ENCODE measurements around the gene FGF2. TPM values are rescaled to one million over a fixed set of nuclear protein-coding genes. Genes with fewer than 3 reads are reported as not detected.

Gene FGF2
- total RNA-seq, 3 donors from 2014 or later: 1.3 to 45.0 (median 2.4) TPM

DNA sequence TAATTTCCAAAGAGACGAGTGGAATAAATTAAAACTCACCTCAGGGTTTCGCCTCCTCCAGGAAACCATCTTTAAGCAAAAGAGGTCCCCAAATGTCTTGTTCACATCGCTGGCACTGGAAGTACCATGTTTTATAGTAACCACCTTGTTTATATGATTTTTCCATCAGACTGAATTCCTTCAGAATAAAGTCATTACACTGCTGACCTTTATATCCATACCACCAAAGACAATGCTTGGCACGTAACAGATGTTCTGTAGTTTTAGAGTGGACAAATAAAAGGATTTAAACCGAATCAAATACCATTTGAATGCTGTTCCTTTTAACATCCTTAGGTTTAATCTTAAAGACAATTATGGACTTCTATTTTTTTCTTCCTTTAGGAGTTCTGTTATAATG lies 91.1 kb downstream of the FGF2 start:
- Histone ChIP-seq H3K9me3 (no peaks in the 10 kb centered on the region), H3K36me3 (ENCODE audit: low read depth) (no peaks in the 10 kb centered on the region), H3K4me3 (no peak overlapping the region), H3K4me1 (ENCODE audit: low read depth) (no peaks in the 10 kb centered on the region)
- intact Hi-C loops (cut with DNase I, micrococcal nuclease): loop anchor here in 1 of 2 donors (10.0 kb wide), 1 partner anchor 153 kb away; no protein-coding TSS in a partner anchor
- no peak for ATAC-seq
- TF ChIP-seq, protein P1, sequence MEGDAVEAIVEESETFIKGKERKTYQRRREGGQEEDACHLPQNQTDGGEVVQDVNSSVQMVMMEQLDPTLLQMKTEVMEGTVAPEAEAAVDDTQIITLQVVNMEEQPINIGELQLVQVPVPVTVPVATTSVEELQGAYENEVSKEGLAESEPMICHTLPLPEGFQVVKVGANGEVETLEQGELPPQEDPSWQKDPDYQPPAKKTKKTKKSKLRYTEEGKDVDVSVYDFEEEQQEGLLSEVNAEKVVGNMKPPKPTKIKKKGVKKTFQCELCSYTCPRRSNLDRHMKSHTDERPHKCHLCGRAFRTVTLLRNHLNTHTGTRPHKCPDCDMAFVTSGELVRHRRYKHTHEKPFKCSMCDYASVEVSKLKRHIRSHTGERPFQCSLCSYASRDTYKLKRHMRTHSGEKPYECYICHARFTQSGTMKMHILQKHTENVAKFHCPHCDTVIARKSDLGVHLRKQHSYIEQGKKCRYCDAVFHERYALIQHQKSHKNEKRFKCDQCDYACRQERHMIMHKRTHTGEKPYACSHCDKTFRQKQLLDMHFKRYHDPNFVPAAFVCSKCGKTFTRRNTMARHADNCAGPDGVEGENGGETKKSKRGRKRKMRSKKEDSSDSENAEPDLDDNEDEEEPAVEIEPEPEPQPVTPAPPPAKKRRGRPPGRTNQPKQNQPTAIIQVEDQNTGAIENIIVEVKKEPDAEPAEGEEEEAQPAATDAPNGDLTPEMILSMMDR (IDR thresholded peaks at IDR 0.05): no peak
- DNase-seq: no peak

DNA sequence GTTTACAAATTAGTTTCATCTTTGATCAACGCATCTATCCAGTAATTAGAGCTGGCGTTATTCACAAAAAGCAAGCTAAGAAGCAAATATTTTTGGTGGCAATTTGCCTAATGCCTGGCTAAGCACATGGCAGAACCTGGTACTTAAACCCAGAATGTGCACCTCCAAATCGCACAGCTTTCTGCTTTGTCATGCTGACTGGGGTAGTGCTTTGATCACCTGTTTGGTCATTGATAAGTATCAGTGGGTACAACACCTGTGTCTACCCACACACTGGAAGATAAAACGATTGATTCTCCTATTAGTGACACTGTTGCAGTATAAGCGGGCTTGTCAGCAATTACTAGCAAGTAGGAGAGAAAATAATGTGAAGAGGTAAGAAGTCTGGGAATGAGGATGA lies 93.8 kb downstream of the FGF2 start:
- Histone ChIP-seq H3K9me3 (no peaks in the 10 kb centered on the region), H3K4me3 (no peak overlapping the region), H3K36me3 (ENCODE audit: low read depth) (no peaks in the 10 kb centered on the region), H3K4me1 (ENCODE audit: low read depth) (peaks cover 5% of the 10 kb centered on the region)
- ATAC-seq: no peak
- intact Hi-C loops (cut with DNase I, micrococcal nuclease): loop anchor here in 1 of 2 donors (5.0 kb wide), 1 partner anchor 163 kb away; no protein-coding TSS in a partner anchor
- TF ChIP-seq, protein P1 (IDR thresholded peaks at IDR 0.05): no peak
- no peak for DNase-seq

DNA sequence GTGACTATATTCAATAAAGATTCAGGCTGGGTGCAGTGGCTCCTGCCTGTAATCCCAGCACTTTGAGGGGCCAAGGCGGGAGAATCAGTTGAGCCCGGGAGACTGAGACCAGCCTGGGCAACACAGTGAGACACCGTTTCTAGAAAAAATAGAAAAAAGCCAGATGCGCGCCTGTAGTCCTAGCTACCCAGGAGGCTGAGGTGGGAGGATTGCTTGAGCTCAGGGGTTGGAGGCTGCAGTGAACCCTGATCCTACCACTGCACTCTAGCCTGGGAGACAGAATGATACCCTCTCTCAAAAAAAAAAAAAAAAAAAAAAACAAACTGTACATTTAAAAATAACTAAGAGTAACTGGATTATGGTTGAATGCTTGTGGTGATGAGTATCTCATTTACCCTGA lies 94.7 kb downstream of the FGF2 start:
- intact Hi-C loops (cut with DNase I, micrococcal nuclease): loop anchor here in 1 of 2 donors (5.0 kb wide), 1 partner anchor 164 kb away; no protein-coding TSS in a partner anchor
- TF ChIP-seq, protein P1 (IDR thresholded peaks at IDR 0.05): no peak
- DNase-seq: no peak
- H3K36me3 ChIP-seq (ENCODE audit: low read depth): no peaks in the 10 kb centered on the region
- no peaks in the 10 kb centered on the region for H3K9me3 ChIP-seq
- H3K4me3 ChIP-seq: no peak overlapping the region
- H3K4me1 ChIP-seq (ENCODE audit: low read depth): peaks cover 5% of the 10 kb centered on the region
- no peak for ATAC-seq

DNA sequence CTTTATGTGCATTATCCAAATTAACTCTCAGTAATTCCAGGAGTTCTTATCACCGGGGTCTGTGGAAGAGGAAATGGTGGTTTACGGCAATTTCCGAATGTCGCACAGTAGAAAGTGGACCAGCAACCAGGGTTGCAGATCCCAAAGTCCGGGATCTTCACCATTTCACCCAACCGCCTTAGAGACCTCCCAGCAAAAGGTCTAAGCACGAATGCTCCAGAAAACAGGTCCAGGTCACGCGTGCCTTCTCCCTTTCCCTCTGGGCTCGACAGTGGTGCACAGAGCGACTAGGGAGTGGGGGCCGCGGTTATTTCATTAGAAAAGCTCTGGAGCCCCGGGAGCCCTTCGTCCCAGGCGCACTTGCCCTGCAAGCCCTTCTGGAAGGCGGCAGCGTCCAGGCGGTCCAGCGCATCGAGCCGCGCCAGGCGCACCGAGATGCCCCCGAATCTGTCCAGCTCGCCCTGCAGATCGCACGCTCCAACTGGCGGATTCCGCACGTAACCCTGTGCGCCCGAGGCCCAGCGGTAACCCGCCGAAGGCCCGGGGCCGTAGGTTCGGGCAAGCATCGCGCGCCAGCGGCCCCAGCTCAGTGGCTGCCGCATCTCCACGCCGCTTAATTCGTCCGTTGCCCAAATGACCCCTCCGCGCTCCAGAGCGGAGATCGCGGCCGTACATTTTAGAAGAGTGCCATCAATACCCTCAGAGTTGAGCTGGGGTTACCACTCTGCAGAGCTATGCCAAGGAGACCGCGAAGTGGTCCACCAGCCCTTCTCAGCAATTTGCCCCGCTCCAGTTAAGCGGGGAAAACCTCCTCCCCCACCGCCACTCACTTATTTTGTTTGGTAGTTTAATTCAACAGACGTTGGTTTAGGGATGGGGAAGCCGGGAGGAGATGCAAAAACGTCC lies 95.6 kb downstream of the FGF2 start, which contains the start of gene NUDT6:
Gene NUDT6 (minus strand): TSS at position 627 of the 906 bp plus-strand sequence. CDS start 25 bp downstream, at position 602.
- intact Hi-C loops (cut with DNase I, micrococcal nuclease): loop anchor here in 1 of 2 donors (5.0 kb wide), 1 partner anchor 165 kb away; no protein-coding TSS in a partner anchor
- Histone ChIP-seq H3K4me1 (ENCODE audit: low read depth) (peaks cover 5% of the 10 kb centered on the region), H3K36me3 (ENCODE audit: low read depth) (no peaks in the 10 kb centered on the region), H3K9me3 (no peaks in the 10 kb centered on the region), H3K4me3 (peak within 1 kb of the TSS; percentile 64)
- ATAC-seq: peak; percentile 89
- DNase-seq: peak; percentile 70 to 72 (median 72)
- TF ChIP-seq, protein P1 (IDR thresholded peaks at IDR 0.05): no peak

DNA sequence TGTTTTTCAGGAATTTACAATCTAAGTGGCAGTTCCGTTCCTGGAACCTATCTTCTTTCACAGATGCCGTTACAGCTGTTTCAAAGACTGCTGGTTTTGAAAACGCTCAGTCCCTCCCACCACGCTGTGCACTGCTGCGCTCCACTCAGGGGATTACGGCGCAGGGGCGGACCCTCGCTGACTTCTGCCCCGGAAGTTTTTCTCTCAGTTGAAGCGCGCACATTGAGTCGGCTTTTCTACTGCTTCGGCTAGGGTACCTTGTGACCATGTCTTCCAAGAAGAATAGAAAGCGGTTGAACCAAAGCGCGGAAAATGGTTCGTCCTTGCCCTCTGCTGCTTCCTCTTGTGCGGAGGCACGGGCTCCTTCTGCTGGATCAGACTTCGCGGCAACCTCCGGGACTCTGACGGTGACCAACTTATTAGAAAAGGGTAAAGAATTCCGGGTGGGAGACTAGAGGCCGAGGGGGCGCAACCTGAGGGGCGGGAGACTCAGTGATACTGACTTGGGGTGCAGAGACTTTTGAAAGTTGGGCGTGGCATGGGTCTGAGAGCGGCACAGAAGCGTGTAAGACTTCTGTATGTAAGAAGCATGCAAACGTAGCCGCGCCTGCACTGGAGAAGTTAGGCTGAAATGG lies 96.4 kb downstream of the FGF2 start:
- Histone ChIP-seq H3K36me3 (ENCODE audit: low read depth) (no peaks in the 10 kb centered on the region), H3K4me3 (peak overlapping the region; percentile 64), H3K9me3 (no peaks in the 10 kb centered on the region), H3K4me1 (ENCODE audit: low read depth) (peaks cover 5% of the 10 kb centered on the region)
- DNase-seq: peak; percentile 87 to 91 (median 89)
- intact Hi-C loops (cut with DNase I, micrococcal nuclease): loop anchor here in 1 of 2 donors (5.0 kb wide), 1 partner anchor 166 kb away; no protein-coding TSS in a partner anchor
- peak; percentile 97 for ATAC-seq
- TF ChIP-seq, protein P1 (IDR thresholded peaks at IDR 0.05): no peak

Measured in mucosa of descending colon (tissue), 3 donors.